ENCODE results near the gene ANKS1B. TPM values are rescaled to one million over a fixed set of nuclear protein-coding genes. Genes with fewer than 3 reads are reported as not detected.

The ANKS1B gene
- polyA plus RNA-seq, 1 experiment, result 0.27 TPM

GRCh38 chr12:99097171-99097570 is 887.6 kb downstream of the ANKS1B start:
- Histone ChIP-seq H3K4me3 (ENCODE audit: low read depth, low read length) (no peak overlapping the region), H3K27me3 (ENCODE audit: control insufficient read depth, insufficient read depth, low read length) (no peaks in the 10 kb centered on the region), H3K36me3 (ENCODE audit: control insufficient read depth, insufficient read depth, low read length) (no peaks in the 10 kb centered on the region)
- DNase-seq (ENCODE audit: low read depth), result no peak
- TF ChIP-seq CTCF (IDR thresholded peaks at IDR 0.05; ENCODE audit: insufficient read depth, low read depth, low read length), result no peak
- CTCF ChIA-PET, result no interaction called here
- POLR2A ChIA-PET, result no interaction called here

DNA sequence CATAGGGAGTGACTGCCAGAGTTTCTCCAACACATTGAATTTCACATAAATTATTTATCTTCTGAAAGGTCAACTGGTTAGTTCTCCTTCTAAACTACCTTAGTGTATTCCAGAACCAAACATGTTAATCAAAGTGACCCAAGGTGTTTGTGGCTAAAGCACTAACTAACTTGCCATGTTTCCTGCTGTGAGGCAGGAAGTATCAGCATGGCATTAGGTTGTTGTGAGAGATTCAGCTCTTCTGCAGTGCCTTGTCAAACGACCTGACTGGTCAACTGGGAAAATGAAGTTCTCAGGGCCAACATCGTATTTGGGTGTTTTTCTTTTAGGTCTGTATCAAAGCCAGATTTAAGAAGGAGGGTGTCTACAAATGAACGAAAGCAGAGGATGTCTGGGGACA is 891.6 kb downstream of the ANKS1B start:
- TF ChIP-seq CTCF (IDR thresholded peaks at IDR 0.05; ENCODE audit: insufficient read depth, low read depth, low read length), result no peak

GRCh38 chr12:99092100-99092851 is 892.5 kb downstream of the ANKS1B start:
- CTCF ChIA-PET, result interaction anchor here (0.7 kb wide), 1 partner anchor 49 kb away, joined by 3 read pairs; no protein-coding TSS in a partner anchor

More for the DNA sequence above, 891.6 kb downstream of the ANKS1B start:
- Histone ChIP-seq H3K36me3 (ENCODE audit: control insufficient read depth, insufficient read depth, low read length) (no peaks in the 10 kb centered on the region), H3K27me3 (ENCODE audit: control insufficient read depth, insufficient read depth, low read length) (no peaks in the 10 kb centered on the region), H3K4me3 (ENCODE audit: low read depth, low read length) (no peak overlapping the region)
- DNase-seq (ENCODE audit: low read depth), result no peak
- ChIA-PET POLR2A (no interaction called here), CTCF (no interaction called here)

DNA sequence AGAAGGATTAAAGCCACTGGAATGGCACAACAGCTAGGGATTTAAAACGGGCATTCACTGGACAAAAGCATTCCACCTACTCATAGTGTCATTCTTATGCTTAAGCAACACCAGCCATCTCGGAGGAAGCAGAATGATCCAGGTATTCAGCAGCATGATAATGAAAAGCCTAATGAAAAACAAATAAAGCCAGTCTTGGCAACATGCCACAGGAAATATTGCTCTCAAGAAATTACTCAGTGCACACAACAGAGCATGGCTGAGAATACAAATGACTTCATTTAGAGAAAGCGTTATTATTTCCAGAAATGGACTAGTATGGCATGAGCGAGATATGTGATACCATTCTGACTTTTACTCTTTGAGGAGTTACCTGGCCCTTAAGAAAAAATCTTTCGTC is 897.5 kb downstream of the ANKS1B start:
- ChIA-PET POLR2A (no interaction called here), CTCF (no interaction called here)
- H3K36me3 ChIP-seq (ENCODE audit: control insufficient read depth, insufficient read depth, low read length), result no peaks in the 10 kb centered on the region
- no peak for TF ChIP-seq CTCF (IDR thresholded peaks at IDR 0.05; ENCODE audit: insufficient read depth, low read depth, low read length)
- no peaks in the 10 kb centered on the region for H3K27me3 ChIP-seq (ENCODE audit: control insufficient read depth, insufficient read depth, low read length)
- DNase-seq (ENCODE audit: low read depth), result no peak
- no peak overlapping the region for H3K4me3 ChIP-seq (ENCODE audit: low read depth, low read length)

More at GRCh38 chr12:99092100-99092851, 892.5 kb downstream of the ANKS1B start:
- Histone ChIP-seq H3K4me3 (ENCODE audit: low read depth, low read length) (no peak overlapping the region), H3K27me3 (ENCODE audit: control insufficient read depth, insufficient read depth, low read length) (no peaks in the 10 kb centered on the region), H3K36me3 (ENCODE audit: control insufficient read depth, insufficient read depth, low read length) (no peaks in the 10 kb centered on the region)
- no peak for DNase-seq (ENCODE audit: low read depth)
- no peak for TF ChIP-seq CTCF (IDR thresholded peaks at IDR 0.05; ENCODE audit: insufficient read depth, low read depth, low read length)
- POLR2A ChIA-PET, result no interaction called here

DNA sequence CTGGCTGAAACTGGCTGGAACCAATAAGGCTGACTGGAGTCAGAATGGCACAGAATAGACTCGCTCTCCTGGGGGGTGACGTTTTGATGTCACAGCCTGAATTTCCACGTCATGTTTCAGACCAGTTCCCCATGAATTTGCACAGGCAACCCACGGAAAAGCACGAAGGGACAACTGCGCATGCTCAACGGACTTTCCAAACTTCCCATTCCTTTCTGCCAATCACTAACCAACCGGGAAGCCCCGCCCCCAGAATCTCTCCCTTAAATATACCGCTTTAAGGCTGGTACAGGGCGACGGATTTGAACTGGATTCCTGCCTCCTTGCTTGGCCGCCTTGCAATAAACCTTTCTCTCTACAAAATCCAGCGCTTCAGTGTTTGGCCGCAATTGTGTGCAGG is 904.9 kb downstream of the ANKS1B start:
- no peak for TF ChIP-seq CTCF (IDR thresholded peaks at IDR 0.05; ENCODE audit: insufficient read depth, low read depth, low read length)
- H3K4me3 ChIP-seq (ENCODE audit: low read depth, low read length), result no peak overlapping the region
- no peaks in the 10 kb centered on the region for H3K36me3 ChIP-seq (ENCODE audit: control insufficient read depth, insufficient read depth, low read length)
- ChIA-PET POLR2A (no interaction called here), CTCF (no interaction called here)
- no peak for DNase-seq (ENCODE audit: low read depth)
- no peaks in the 10 kb centered on the region for H3K27me3 ChIP-seq (ENCODE audit: control insufficient read depth, insufficient read depth, low read length)
